IgD-negative memory B cell (primary cell): ENCODE data around the gene UNC93A. TPM values are rescaled to one million over a fixed set of nuclear protein-coding genes. Genes with fewer than 3 reads are reported as not detected.
"Not testable (repeated sequence)": the region's sequence is repeated elsewhere in the genome, so short reads cannot be mapped to it uniquely, and the experiment has no call there.

Experiments used
- H3K27ac Mint-ChIP-seq, 3 donors: one replicate each; pipeline ENCODE4 v1.8.0; 2020 to 2022; ENCODE audit warnings: mild to moderate bottlenecking in 3 of 3, mixed read lengths in 3 of 3, moderate library complexity in 1 of 3
- H3K27me3 Mint-ChIP-seq: one replicate; pipeline ENCODE4 v1.8.0; 2021; ENCODE audit warnings: mixed read lengths
- H3K36me3 Mint-ChIP-seq: one replicate; pipeline ENCODE4 v1.8.0; 2020; ENCODE audit warnings: mild to moderate bottlenecking, mixed read lengths
- H3K4me1 Mint-ChIP-seq, 3 donors: one replicate each; pipeline ENCODE4 v1.8.0; 2020 to 2022; ENCODE audit warnings: mixed read lengths in 3 of 3, mild to moderate bottlenecking in 1 of 3
- H3K4me3 Mint-ChIP-seq, 4 donors: one replicate each; pipeline ENCODE4 v1.8.0; 2020 to 2022; ENCODE audit warnings: mild to moderate bottlenecking in 4 of 4, mixed read lengths in 4 of 4, moderate library complexity in 3 of 4
- H3K9me3 Mint-ChIP-seq, 3 donors: one replicate each; pipeline ENCODE4 v1.8.0; 2020 to 2021; ENCODE audit warnings: mixed read lengths in 3 of 3, mild to moderate bottlenecking in 1 of 3
- polyA plus RNA-seq: library from polyadenylated mRNA; unstranded; fragments of 300-500 nt; fragmentation: Illumina TruSeq; gene quantifications from one replicate; pipeline ENCODE4 v1.2.3, GENCODE V29; 2021

Gene UNC93A
- polyA plus RNA-seq, 1 donor from 2014 or later = not detected

DNA sequence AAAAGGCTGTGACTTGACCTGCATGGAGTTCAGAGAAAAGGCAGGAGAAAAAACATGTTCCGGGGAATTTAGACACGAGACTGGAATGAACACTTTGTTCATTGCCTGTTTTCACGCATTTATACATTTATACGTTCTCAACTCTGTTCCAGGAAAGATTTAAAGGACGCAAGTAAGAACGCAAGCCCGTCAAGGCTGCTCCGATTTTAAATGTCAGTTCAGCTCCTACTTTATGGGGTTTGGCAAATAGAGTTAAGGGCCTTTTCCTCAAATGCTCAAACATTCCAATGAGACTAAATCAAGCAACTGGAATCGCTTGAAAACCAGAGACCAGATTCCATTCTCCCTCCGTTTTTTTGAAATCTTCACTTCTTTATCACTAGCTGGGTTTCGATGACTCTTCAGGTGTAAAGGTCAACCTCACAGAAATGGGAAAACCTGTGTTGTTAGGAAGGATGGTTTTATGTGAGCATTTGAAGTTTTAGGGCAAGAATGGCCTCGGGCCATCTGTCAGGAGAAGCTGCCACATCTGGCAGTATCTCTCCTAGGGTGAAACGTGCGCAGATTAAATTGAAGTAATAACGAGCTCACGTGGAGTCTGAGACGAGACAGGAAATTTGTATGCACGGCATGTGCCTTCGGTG is 58.6 kb downstream of the UNC93A start:
- Mint-ChIP-seq H3K27ac (peak overlapping the region; percentile 62 to 88 (median 74)), H3K27me3 (peaks cover 34% of the 10 kb centered on the region), H3K4me1 (peaks cover 2 to 21% (median 15%) of the 10 kb centered on the region in 3 donors), H3K4me3 (peak overlapping the region; percentile 81 to 96 (median 90)), H3K36me3 (no peaks in the 10 kb centered on the region), H3K9me3 (peaks cover 0 to 5% (median 4%) of the 10 kb centered on the region in 3 donors)

DNA sequence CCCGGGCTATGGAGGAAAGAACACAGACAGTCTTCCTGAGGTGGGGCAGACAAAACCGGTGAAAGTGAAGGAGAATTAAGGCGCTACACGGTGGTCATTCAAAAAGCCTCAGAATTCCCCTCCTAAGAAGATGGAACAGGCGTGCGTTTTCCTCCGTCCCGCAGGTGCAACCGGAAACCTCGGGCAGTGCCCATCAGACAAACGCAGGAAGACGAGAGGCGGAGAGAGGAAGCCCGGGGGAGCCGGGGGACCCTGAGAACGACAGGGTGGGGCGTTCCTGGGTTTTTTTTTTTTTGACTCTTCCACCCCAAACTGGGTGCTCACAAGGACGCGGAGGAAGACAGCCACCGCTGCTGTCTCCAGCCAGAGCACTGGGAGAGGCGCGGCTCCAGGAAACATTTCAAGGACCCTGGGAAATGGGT is 59.2 kb downstream of the UNC93A start:
- Mint-ChIP-seq H3K4me1 (peaks cover 2 to 21% (median 15%) of the 10 kb centered on the region in 3 donors), H3K9me3 (peaks cover 0 to 5% (median 4%) of the 10 kb centered on the region in 3 donors), H3K36me3 (no peaks in the 10 kb centered on the region), H3K27ac (peak overlapping the region; percentile 62 to 88 (median 74)), H3K27me3 (peaks cover 34% of the 10 kb centered on the region), H3K4me3 (peak overlapping the region; percentile 81 to 96 (median 90))

DNA sequence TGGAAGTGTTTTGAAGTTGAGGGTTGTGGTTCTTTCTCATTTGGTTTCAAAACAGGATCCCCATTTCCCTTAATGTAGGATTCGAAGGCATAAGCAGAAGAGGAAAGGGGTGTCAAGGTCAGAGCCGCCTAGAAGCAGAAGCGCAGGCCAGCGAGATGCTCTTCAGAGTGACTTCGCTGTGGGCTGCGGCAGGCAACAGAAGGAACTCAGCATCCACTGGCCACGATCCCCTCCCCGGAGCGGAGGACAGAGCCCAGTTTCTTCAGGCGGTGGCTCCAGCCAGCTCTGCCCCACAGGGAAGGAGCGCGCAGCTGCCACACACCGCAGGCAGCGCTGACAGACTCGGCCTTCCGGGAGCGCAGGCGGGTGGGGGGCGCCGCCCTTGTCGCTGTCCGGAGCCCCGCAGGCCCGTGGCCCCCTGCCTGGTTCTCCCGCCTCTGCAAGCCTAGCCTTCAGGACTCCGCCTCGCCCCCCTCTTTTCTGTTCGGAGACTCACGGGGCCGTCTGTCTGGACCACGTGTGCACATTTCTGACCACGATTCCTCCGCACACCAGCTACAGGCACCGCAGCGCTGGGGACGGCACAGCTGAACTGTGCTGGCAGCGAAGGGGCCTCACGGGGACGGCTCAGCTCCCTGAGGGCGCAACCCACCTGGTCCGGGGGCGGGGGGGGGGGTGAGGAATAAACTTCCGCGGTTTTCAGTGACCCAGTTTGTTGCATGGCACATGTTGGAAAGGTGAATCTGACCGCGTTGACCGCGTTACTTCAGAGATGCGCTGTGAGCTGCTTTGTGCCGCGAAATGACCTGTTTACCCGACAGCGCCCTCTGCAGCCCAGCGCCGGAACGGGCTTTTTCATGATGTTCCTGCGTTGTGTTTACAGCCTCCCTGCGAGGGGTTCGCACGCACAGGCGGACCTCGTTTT is 59.9 kb downstream of the UNC93A start:
- Mint-ChIP-seq H3K36me3 (no peaks in the 10 kb centered on the region), H3K27me3 (peaks cover 31% of the 10 kb centered on the region), H3K9me3 (peaks cover 0 to 5% (median 4%) of the 10 kb centered on the region in 3 donors), H3K4me1 (peaks cover 2 to 21% (median 15%) of the 10 kb centered on the region in 3 donors), H3K27ac (peak overlapping the region; percentile 73 to 91 (median 74)), H3K4me3 (peak overlapping the region; percentile 81 to 96 (median 90))

DNA sequence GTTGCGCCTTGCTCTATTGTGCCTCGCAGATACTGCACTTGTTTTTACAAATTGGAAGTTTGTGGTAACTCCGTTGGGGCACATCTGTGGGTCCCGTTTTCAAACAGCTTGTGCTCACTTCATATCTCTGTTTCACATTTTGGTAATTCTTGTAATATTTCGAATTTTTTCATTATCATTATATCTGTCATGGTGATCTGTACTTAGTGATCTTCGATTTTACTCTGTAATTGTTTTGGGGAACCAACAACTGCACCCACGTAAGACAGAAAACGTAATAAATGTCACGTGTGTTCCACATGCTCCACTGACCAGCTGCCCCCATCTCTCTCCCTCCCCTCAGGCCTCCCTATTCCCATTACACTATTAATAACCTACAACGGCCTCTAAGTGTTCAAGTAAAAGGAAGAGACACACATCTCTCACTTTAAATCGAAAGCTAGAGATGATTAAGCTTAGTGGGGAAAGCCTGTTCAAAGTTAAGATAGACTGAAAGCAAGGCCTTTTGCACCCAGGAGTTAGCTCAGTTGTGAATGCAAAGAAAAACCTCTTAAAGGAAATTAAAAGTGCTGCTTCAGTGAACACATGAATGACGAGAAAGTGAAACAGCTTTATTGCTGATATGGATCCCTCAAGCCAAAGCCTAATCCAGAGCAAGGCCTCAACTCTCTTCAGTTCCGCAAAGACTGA is 60.7 kb downstream of the UNC93A start:
- Mint-ChIP-seq H3K27me3 (peaks cover 30% of the 10 kb centered on the region), H3K4me1 (peaks cover 2 to 21% (median 15%) of the 10 kb centered on the region in 3 donors), H3K36me3 (no peaks in the 10 kb centered on the region), H3K9me3 (peaks cover 0 to 5% (median 4%) of the 10 kb centered on the region in 3 donors), H3K27ac (peak overlapping the region; percentile 73 to 91 (median 74)), H3K4me3 (peak overlapping the region; percentile 81 to 96 (median 90))

DNA sequence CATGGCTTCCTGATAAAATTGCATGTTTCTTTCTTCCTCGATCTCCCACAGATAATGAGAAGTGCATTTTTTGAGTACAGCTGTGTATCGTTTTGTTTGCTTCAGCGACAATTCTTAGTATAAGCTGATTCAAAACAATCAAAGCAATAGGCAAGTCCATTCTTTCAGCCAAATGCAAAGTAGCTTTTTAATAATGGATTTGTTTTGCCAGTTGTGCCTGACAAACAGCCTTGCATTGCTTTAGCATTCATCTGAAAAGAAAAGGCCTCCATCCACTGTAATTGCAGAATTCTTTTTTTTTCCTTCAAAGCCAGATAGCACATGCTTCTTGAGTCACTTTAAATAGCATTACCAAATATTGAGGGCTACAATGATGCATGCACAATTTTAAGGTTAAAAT is 65.8 kb downstream of the UNC93A start:
- Mint-ChIP-seq H3K9me3 (peaks cover 0 to 5% (median 4%) of the 10 kb centered on the region in 3 donors), H3K4me3 (no peak overlapping the region), H3K36me3 (no peaks in the 10 kb centered on the region), H3K27me3 (peaks cover 4% of the 10 kb centered on the region), H3K27ac (no peak overlapping the region), H3K4me1 (peaks cover 0 to 5% (median 3%) of the 10 kb centered on the region in 3 donors)

DNA sequence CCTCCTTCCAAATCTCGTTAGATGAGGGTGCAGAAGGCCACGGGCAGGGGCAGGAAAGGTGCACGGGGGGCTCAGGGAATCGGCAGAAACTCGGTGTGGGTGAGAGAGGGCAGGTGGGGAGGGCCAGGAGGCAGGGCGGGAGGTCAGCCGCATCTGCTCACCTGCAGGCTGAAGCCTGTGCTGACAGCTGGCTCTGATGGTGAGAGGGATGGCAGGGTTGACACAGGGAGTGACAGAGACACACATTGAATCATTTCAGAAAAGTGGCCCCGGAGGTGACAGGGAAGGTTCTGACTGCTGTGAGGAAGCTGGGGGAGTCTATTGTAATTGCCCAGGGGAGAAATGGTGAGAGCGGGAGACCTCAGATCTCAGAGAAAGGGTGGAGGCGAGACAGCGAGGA is 67.3 kb downstream of the UNC93A start:
- not testable (repeated sequence) for H3K4me1 Mint-ChIP-seq, H3K27me3 Mint-ChIP-seq, H3K27ac Mint-ChIP-seq, H3K9me3 Mint-ChIP-seq, H3K4me3 Mint-ChIP-seq, H3K36me3 Mint-ChIP-seq

DNA sequence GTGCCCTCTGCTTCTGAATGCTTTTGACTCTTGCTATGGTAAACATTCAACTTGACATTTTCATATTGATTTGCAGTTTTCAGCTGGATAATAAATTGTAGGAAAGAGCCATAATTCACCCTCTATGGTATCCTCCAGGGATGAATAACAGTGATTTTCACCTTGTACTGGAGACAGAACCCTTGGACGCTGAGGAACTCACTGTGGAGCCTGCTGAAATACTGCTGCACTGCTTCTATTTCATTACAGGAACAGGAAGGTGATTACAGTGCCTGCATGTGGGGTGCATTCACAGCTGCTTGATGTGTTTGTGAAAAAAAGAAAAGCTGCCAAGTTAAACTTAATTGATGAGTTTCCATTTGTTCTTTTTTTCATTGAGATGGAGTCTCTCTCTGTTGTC is 70.1 kb downstream of the UNC93A start:
- not testable (repeated sequence) for H3K9me3 Mint-ChIP-seq, H3K4me1 Mint-ChIP-seq, H3K36me3 Mint-ChIP-seq, H3K27me3 Mint-ChIP-seq, H3K4me3 Mint-ChIP-seq, H3K27ac Mint-ChIP-seq

Other genes starting within 250 kb of the UNC93A start
- gene CCR6, start 168.2 kb upstream of the UNC93A start, polyA plus RNA-seq = 79.3 TPM
- gene GPR31, start 133.3 kb upstream of the UNC93A start, polyA plus RNA-seq = not detected
- gene TTLL2, start 33.8 kb downstream of the UNC93A start, polyA plus RNA-seq = not detected